IMR-90 (cell line): ENCODE data around the gene NUP43. TPM values are rescaled to one million over a fixed set of nuclear protein-coding genes. Genes with fewer than 3 reads are reported as not detected.
A peak's percentile ranks its signal among the peaks of the same experiment; 100 is the strongest.

Experiments
- ATAC-seq: fragments of 200-7000 bp; cut with Tn5 transposase; 2 replicates; pipeline ENCODE4 v1.9.1; 2020; ENCODE audit warnings: low read depth, mild to moderate bottlenecking, moderate library complexity
- BruUV-seq: library from RNA; stranded (reverse); fragments of 400-500 nt; replicated peaks from 2 replicates; lab custom pipeline; 2021; lab: Mats Ljungman, UMichigan
- CTCF ChIA-PET: fragments of 300-600 bp; formaldehyde crosslinking; extraction: SDS; loops from one replicate; lab custom pipeline; 2021; ENCODE audit warnings: antibody characterized with exemption; lab: Yijun Ruan, JAX
- POLR2A ChIA-PET: fragments of 300-600 bp; sonication (Branson Sonifier 250); formaldehyde crosslinking; loops from one replicate; lab custom pipeline; 2022; ENCODE audit warnings: antibody characterized with exemption; ENCODE audit not compliant: unreplicated experiment; lab: Charles Lee
- DNase-seq: peaks from one replicate; pipeline ENCODE4 v3.0.0; 2013
- H2AFZ ChIP-seq: replicated peaks from 2 replicates; pipeline ENCODE3; 2013; ENCODE audit warnings: low read length, mild to moderate bottlenecking; ENCODE audit not compliant: poor library complexity
- H2AK5ac ChIP-seq: 2 replicates; pipeline ENCODE4 v1.6.1; 2013; ENCODE audit warnings: low read depth, low read length, inconsistent platforms
- H2AK9ac ChIP-seq: replicated peaks from 2 replicates; pipeline ENCODE3; 2013; ENCODE audit warnings: mild to moderate bottlenecking, low read depth, low read length, moderate library complexity; ENCODE audit not compliant: poor library complexity
- H2BK120ac ChIP-seq: 2 replicates; pipeline ENCODE4 v1.6.1; 2013; ENCODE audit warnings: low read depth, low read length, inconsistent platforms
- H2BK15ac ChIP-seq: 3 replicates; pipeline ENCODE4 v1.6.1; 2013; ENCODE audit warnings: low read depth, low read length, inconsistent platforms
- H2BK20ac ChIP-seq: 2 replicates; pipeline ENCODE4 v1.6.1; 2013; ENCODE audit warnings: low read depth, mild to moderate bottlenecking, inconsistent platforms, low read length, moderate library complexity
- H2BK5ac ChIP-seq: 2 replicates; pipeline ENCODE4 v1.6.1; 2013; ENCODE audit warnings: mild to moderate bottlenecking, low read depth, low read length, inconsistent platforms; ENCODE audit not compliant: poor library complexity, severe bottlenecking
- H3K14ac ChIP-seq: replicated peaks from 2 replicates; pipeline ENCODE4 v1.6.1; 2013; ENCODE audit warnings: low read depth, low read length, inconsistent platforms
- H3K18ac ChIP-seq: 2 replicates; pipeline ENCODE4 v1.6.1; 2013; ENCODE audit warnings: low read depth, low read length, control low read depth
- H3K23ac ChIP-seq: 2 replicates; pipeline ENCODE4 v1.6.1; 2013; ENCODE audit warnings: low read depth, low read length, inconsistent platforms
- H3K27ac ChIP-seq: 2 replicates; pipeline ENCODE4 v1.5.1; 2013; ENCODE audit warnings: mild to moderate bottlenecking, control low read depth, low read length; ENCODE audit not compliant: insufficient read depth
- H3K27me3 ChIP-seq: 2 replicates; pipeline ENCODE4 v1.6.1; 2013; ENCODE audit warnings: low read length; ENCODE audit not compliant: control insufficient read depth, insufficient read depth
- H3K36me3 ChIP-seq: 2 replicates; pipeline ENCODE4 v1.6.1; 2013; ENCODE audit warnings: low read length, mixed read lengths; ENCODE audit not compliant: control insufficient read depth, insufficient read depth
- H3K4ac ChIP-seq: 2 replicates; pipeline ENCODE4 v1.6.1; 2013; ENCODE audit warnings: low read depth, low read length, inconsistent platforms
- H3K4me1 ChIP-seq: 2 replicates; pipeline ENCODE4 v1.6.1; 2013; ENCODE audit warnings: low read length, mixed read lengths; ENCODE audit not compliant: control insufficient read depth, insufficient read depth
- H3K4me2 ChIP-seq: 2 replicates; pipeline ENCODE4 v1.6.1; 2013; ENCODE audit warnings: low read depth, mild to moderate bottlenecking, control low read depth, low read length, moderate library complexity
- H3K4me3 ChIP-seq: 2 replicates; pipeline ENCODE4 v1.5.1; 2013; ENCODE audit warnings: low read depth, mild to moderate bottlenecking, control low read depth, low read length, moderate library complexity; ENCODE audit not compliant: insufficient read depth
- H3K56ac ChIP-seq: 2 replicates; pipeline ENCODE4 v1.6.1; 2013; ENCODE audit warnings: low read length, inconsistent platforms; ENCODE audit not compliant: insufficient read depth; ENCODE audit errors: extremely low read depth
- H3K79me1 ChIP-seq, 2 experiments: 2 replicates each; pipeline ENCODE4 v1.6.1; 2013; ENCODE audit warnings: low read length in 2 of 2, inconsistent platforms in 1 of 2, low read depth in 1 of 2
- H3K9ac ChIP-seq: 2 replicates; pipeline ENCODE4 v1.6.1; 2013; ENCODE audit warnings: low read depth, low read length, control low read depth
- H3K9me1 ChIP-seq: 2 replicates; pipeline ENCODE4 v1.6.1; 2013; ENCODE audit warnings: low read length, inconsistent platforms; ENCODE audit not compliant: insufficient read depth
- H3K9me3 ChIP-seq: 2 replicates; pipeline ENCODE4 v1.6.1; 2013; ENCODE audit warnings: low read length; ENCODE audit not compliant: control insufficient read depth, insufficient read depth
- H4K20me1 ChIP-seq: 2 replicates; pipeline ENCODE4 v1.6.1; 2013; ENCODE audit warnings: low read length, inconsistent platforms; ENCODE audit not compliant: insufficient read depth
- H4K5ac ChIP-seq: 2 replicates; pipeline ENCODE4 v1.6.1; 2013; ENCODE audit warnings: mild to moderate bottlenecking, low read depth, low read length, control low read depth
- H4K8ac ChIP-seq, 2 experiments: 2 replicates each; pipeline ENCODE4 v1.6.1; 2013; ENCODE audit warnings: low read depth in 2 of 2, low read length in 2 of 2, control low read depth in 1 of 2, inconsistent platforms in 1 of 2
- H4K91ac ChIP-seq: 2 replicates; pipeline ENCODE4 v1.6.1; 2013; ENCODE audit warnings: low read depth, low read length, inconsistent platforms; ENCODE audit not compliant: insufficient read depth
- BHLHE40 ChIP-seq: fragments of 150-350 bp; IDR thresholded peaks from 2 replicates; pipeline ENCODE4 v1.6.1; 2016; ENCODE audit warnings: mild to moderate bottlenecking, low read depth, low read length
- CEBPB ChIP-seq: IDR thresholded peaks from 2 replicates; pipeline ENCODE4 v1.6.1; 2012; ENCODE audit warnings: low read depth, low read length, improper control_type of control experiment
- CHD1 ChIP-seq: IDR thresholded peaks from 2 replicates; pipeline ENCODE4 v1.6.1; 2012; ENCODE audit warnings: low read depth, low read length, improper control_type of control experiment
- ELK1 ChIP-seq: fragments of 150-350 bp; IDR thresholded peaks from 2 replicates; pipeline ENCODE4 v1.6.1; 2016; ENCODE audit warnings: low read depth, mild to moderate bottlenecking, low read length, moderate library complexity, borderline replicate concordance
- FOS ChIP-seq: fragments of 150-350 bp; IDR thresholded peaks from 2 replicates; pipeline ENCODE4 v1.6.1; 2016; ENCODE audit warnings: low read depth, low read length
- MAFK ChIP-seq: IDR thresholded peaks from 2 replicates; pipeline ENCODE4 v1.6.1; 2012; ENCODE audit warnings: low read depth, low read length, improper control_type of control experiment
- MAZ ChIP-seq: IDR thresholded peaks from 2 replicates; pipeline ENCODE4 v1.6.1; 2012; ENCODE audit warnings: low read depth, mild to moderate bottlenecking, low read length, improper control_type of control experiment, moderate library complexity, borderline replicate concordance
- MXI1 ChIP-seq: IDR thresholded peaks from 2 replicates; pipeline ENCODE4 v1.6.1; 2012; ENCODE audit warnings: low read depth, mild to moderate bottlenecking, low read length, moderate library complexity, borderline replicate concordance
- NFE2L2 ChIP-seq: fragments of 150-350 bp; IDR thresholded peaks from 2 replicates; pipeline ENCODE4 v1.6.1; 2016; ENCODE audit warnings: low read depth, mild to moderate bottlenecking, low read length
- POLR2A ChIP-seq: IDR thresholded peaks from 2 replicates; pipeline ENCODE4 v1.6.1; 2012; ENCODE audit warnings: mild to moderate bottlenecking, low read depth, low read length
- RAD21 ChIP-seq: IDR thresholded peaks from 2 replicates; pipeline ENCODE4 v1.6.1; 2012; ENCODE audit warnings: low read length, improper control_type of control experiment
- RCOR1 ChIP-seq: IDR thresholded peaks from 2 replicates; pipeline ENCODE4 v1.6.1; 2012; ENCODE audit warnings: mild to moderate bottlenecking, low read length, improper control_type of control experiment; ENCODE audit not compliant: insufficient replicate concordance
- SMC3 ChIP-seq: fragments of 150-350 bp; IDR thresholded peaks from 2 replicates; pipeline ENCODE4 v1.6.1; 2016; ENCODE audit warnings: low read depth, mild to moderate bottlenecking, antibody characterized with exemption, low read length, moderate library complexity
- USF2 ChIP-seq: fragments of 150-350 bp; IDR thresholded peaks from 2 replicates; pipeline ENCODE4 v1.6.1; 2017; ENCODE audit warnings: mild to moderate bottlenecking, antibody characterized with exemption, low read length, low read depth
- WGBS, 2 experiments: methylation state at CpG; one replicate each; pipeline versions ENCODE4 v1.1.5 to v1.1.7; 2013; ENCODE audit warnings: missing lambda C conversion rate in 2 of 2; ENCODE audit not compliant: insufficient read length in 1 of 2; ENCODE audit errors: extremely low coverage in 2 of 2; 5-methylcytosine and 5-hydroxymethylcytosine counted together
- dilution Hi-C: fragments of 300-500 bp; cut with HindIII; formaldehyde crosslinking; loops from one replicate; pipeline ENCODE4 v1.14.3; 2018; ENCODE audit warnings: low sequenced_read_pairs; ENCODE audit not compliant: unreplicated experiment
- in situ Hi-C: fragments of 300-500 bp; cut with MboI; formaldehyde crosslinking; loops from 3 replicates; pipeline ENCODE4 v1.14.3; 2019; ENCODE audit warnings: low sequenced_read_pairs, inconsistent platforms, mixed read lengths
- intact Hi-C: fragments of 100-400 bp; cut with micrococcal nuclease; formaldehyde crosslinking; loops from 2 replicates; pipeline ENCODE4 v1.10.0; 2022
- polyA plus RNA-seq, 3 experiments: library from polyadenylated mRNA; depleted of rRNA; stranded (reverse); fragments of >200 nt; gene quantifications; 2 replicates each; pipeline ENCODE4 v1.2.3, GENCODE V29; 2012; ENCODE audit warnings: low replicate concordance in 1 of 3
- total RNA-seq: library from RNA; depleted of rRNA; stranded (reverse); fragments of >200 nt; gene quantifications from 2 replicates; pipeline ENCODE4 v1.2.3, GENCODE V29; 2012
- TF ChIP-seq, protein P1 (sequence below): conservative IDR thresholded peaks from 2 replicates; pipeline ENCODE4 v1.5.1; 2012; ENCODE audit warnings: mild to moderate bottlenecking, low read depth, low read length, improper control_type of control experiment

The NUP43 gene
- total and polyA plus RNA-seq, 2 of the 4 experiments (the other 2 are of a cell fraction): 14.2 to 40.5 TPM

GRCh38 chr6:149750136-149750609, 3.8 kb upstream of the NUP43 start:
- H2BK5ac ChIP-seq: peak overlapping the region; percentile 81
- H3K27me3 ChIP-seq: no peaks in the 10 kb centered on the region
- H3K56ac ChIP-seq: peak overlapping the region; percentile 38; the same call in 1 of the 2 replicates
- no peaks in the 10 kb centered on the region for H3K4me1 ChIP-seq
- H4K5ac ChIP-seq: no peak overlapping the region
- peak overlapping the region; percentile 93 for H3K4me3 ChIP-seq
- H3K9me1 ChIP-seq: 0 out of 2 replicates have a peak, but pooled peaks cover 2% of the 10 kb centered on the region
- DNase-seq (peak; percentile 49), ATAC-seq (peak; percentile 48)
- peak overlapping the region; percentile 75 for H3K4ac ChIP-seq
- H2BK15ac ChIP-seq: no peak overlapping the region
- H4K91ac ChIP-seq: peak overlapping the region; percentile 58; the same call in 1 of the 2 replicates
- H3K23ac ChIP-seq: peak overlapping the region; percentile 83
- TF ChIP-seq CEBPB (no peak), RAD21 (no peak), NFE2L2 (no peak), CHD1 (no peak), USF2 (no peak), ELK1 (no peak), MAZ (no peak), FOS (no peak), POLR2A (no peak), MAFK (no peak), MXI1 (no peak; the same call in 1 of the 2 replicates), BHLHE40 (no peak), SMC3 (no peak), RCOR1 (no peak)
- TF ChIP-seq, protein P1, sequence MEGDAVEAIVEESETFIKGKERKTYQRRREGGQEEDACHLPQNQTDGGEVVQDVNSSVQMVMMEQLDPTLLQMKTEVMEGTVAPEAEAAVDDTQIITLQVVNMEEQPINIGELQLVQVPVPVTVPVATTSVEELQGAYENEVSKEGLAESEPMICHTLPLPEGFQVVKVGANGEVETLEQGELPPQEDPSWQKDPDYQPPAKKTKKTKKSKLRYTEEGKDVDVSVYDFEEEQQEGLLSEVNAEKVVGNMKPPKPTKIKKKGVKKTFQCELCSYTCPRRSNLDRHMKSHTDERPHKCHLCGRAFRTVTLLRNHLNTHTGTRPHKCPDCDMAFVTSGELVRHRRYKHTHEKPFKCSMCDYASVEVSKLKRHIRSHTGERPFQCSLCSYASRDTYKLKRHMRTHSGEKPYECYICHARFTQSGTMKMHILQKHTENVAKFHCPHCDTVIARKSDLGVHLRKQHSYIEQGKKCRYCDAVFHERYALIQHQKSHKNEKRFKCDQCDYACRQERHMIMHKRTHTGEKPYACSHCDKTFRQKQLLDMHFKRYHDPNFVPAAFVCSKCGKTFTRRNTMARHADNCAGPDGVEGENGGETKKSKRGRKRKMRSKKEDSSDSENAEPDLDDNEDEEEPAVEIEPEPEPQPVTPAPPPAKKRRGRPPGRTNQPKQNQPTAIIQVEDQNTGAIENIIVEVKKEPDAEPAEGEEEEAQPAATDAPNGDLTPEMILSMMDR: no peak
- H3K36me3 ChIP-seq: no peaks in the 10 kb centered on the region
- in situ Hi-C loops (no loop called here), intact Hi-C loops (no loop called here), dilution Hi-C loops (no loop called here)
- no peak overlapping the region for H2BK20ac ChIP-seq
- 0% methylated on average over 4 of the region's 25 CpGs; no CpG with 5 or more reads in 1 of the 2 experiments for WGBS, 2 experiments
- no peaks in the 10 kb centered on the region for H3K9me3 ChIP-seq
- H3K4me2 ChIP-seq: peak overlapping the region; percentile 80
- no peak overlapping the region for H2BK120ac ChIP-seq
- peak overlapping the region; percentile 91 for H3K27ac ChIP-seq
- no peak overlapping the region for H3K18ac ChIP-seq
- peak overlapping the region; percentile 74; the same call in 1 of the 2 replicates for H2AK5ac ChIP-seq
- H2AK9ac ChIP-seq: peak overlapping the region; percentile 74
- peaks cover 14 to 39% of the 10 kb centered on the region in 2 experiments; a peak in 3 of 4 replicates for H3K79me1 ChIP-seq
- H2AFZ ChIP-seq: peak overlapping the region; percentile 94
- no TSS peak for BruUV-seq
- POLR2A ChIA-PET: no interaction called here
- CTCF ChIA-PET: no interaction called here
- peak overlapping the region; percentile 86 for H3K14ac ChIP-seq
- H3K9ac ChIP-seq: peak overlapping the region; percentile 94
- peaks cover 22% of the 10 kb centered on the region for H4K20me1 ChIP-seq
- peak overlapping the region in 1 of 2 experiments; percentile 84; a peak in 2 of 4 replicates for H4K8ac ChIP-seq
